SK-N-SH (cell line): ENCODE data around the gene DUSP3. TPM values are rescaled to one million over a fixed set of nuclear protein-coding genes. Genes with fewer than 3 reads are reported as not detected.

Source experiments
- CTCF ChIA-PET: fragments of 300-600, 350-600 bp; formaldehyde crosslinking; extraction: SDS; loops from one replicate; lab custom pipeline; 2021; lab: Yijun Ruan, JAX
- POLR2A ChIA-PET: fragments of 350-600 bp; sonication (Branson Sonifier 250); formaldehyde crosslinking; extraction: SDS; loops from one replicate; lab custom pipeline; 2020; ENCODE audit warnings: antibody characterized with exemption, inconsistent platforms; lab: Yijun Ruan, JAX
- DNase-seq: peaks from one replicate; pipeline ENCODE4 v3.0.0; 2012
- H2AFZ ChIP-seq: fragments of 200-600 bp; sonication (generic); 2 replicates; pipeline ENCODE4 v1.8.1; 2016; ENCODE audit warnings: antibody characterized with exemption, mild to moderate bottlenecking, low read depth
- H3F3A ChIP-seq: fragments of 200-600 bp; sonication (generic); replicated peaks from 2 replicates; pipeline ENCODE3; 2016; ENCODE audit warnings: antibody characterized with exemption, mild to moderate bottlenecking; ENCODE audit not compliant: insufficient read depth
- H3K27ac ChIP-seq, 2 experiments: fragments of 200-500 bp in 1 of 2; fragments of 200-600 bp in 1 of 2; sonication (Bioruptor generic) in 1 of 2; sonication (generic), shearing (Covaris generic) in 1 of 2; 2 replicates each; pipeline versions ENCODE4 v1.5.1 to v1.6.1; 2014 to 2016; ENCODE audit warnings: low read depth in 2 of 2, inconsistent platforms in 1 of 2, low read length in 1 of 2, mild to moderate bottlenecking in 1 of 2, mixed read lengths in 1 of 2
- H3K27me3 ChIP-seq: fragments of 200-600 bp; sonication (generic), shearing (Covaris generic); 2 replicates; pipeline ENCODE4 v1.6.1; 2016; ENCODE audit warnings: mixed run types; ENCODE audit not compliant: insufficient read depth
- H3K36me3 ChIP-seq, 2 experiments: fragments of 200-500 bp in 1 of 2; fragments of 200-600 bp in 1 of 2; sonication (Bioruptor generic) in 1 of 2; sonication (generic) in 1 of 2; replicated peaks in 1 of 2; 2 replicates each; pipeline versions ENCODE3 to v1.5.1; 2014 to 2016; ENCODE audit warnings: low read length in 1 of 2, mild to moderate bottlenecking in 1 of 2; ENCODE audit not compliant: insufficient read depth in 2 of 2, control insufficient read depth in 1 of 2
- H3K4me1 ChIP-seq, 2 experiments: fragments of 200-500 bp in 1 of 2; fragments of 200-600 bp in 1 of 2; sonication (Bioruptor generic) in 1 of 2; sonication (generic), shearing (Covaris generic) in 1 of 2; 2 replicates each; pipeline versions ENCODE4 v1.5.1 to v1.6.1; 2014 to 2016; ENCODE audit warnings: low read depth in 1 of 2, low read length in 1 of 2, mixed run types in 1 of 2; ENCODE audit not compliant: insufficient read depth in 2 of 2, control insufficient read depth in 1 of 2
- H3K4me2 ChIP-seq: fragments of 200-600 bp; sonication (generic), shearing (Covaris generic); 2 replicates; pipeline ENCODE4 v1.6.1; 2017; ENCODE audit warnings: mixed run types
- H3K4me3 ChIP-seq, 2 experiments: fragments of 200-500 bp in 1 of 2; fragments of 200-600 bp in 1 of 2; sonication (Bioruptor generic) in 1 of 2; sonication (generic), shearing (Covaris generic) in 1 of 2; 2 replicates each; pipeline versions ENCODE4 v1.5.1 to v1.8.1; 2014 to 2016; ENCODE audit warnings: low read depth in 2 of 2, inconsistent platforms in 1 of 2, low read length in 1 of 2, mild to moderate bottlenecking in 1 of 2, mixed read lengths in 1 of 2, moderate library complexity in 1 of 2
- H3K79me2 ChIP-seq: fragments of 200-600 bp; sonication (generic); 2 replicates; pipeline ENCODE4 v1.8.1; 2017; ENCODE audit warnings: mild to moderate bottlenecking; ENCODE audit not compliant: insufficient read depth
- H3K9ac ChIP-seq: fragments of 200-600 bp; sonication (generic); 2 replicates; pipeline ENCODE4 v1.6.1; 2017; ENCODE audit warnings: mixed run types
- H3K9me2 ChIP-seq: fragments of 200-600 bp; sonication (generic); 2 replicates; pipeline ENCODE4 v1.6.1; 2017; ENCODE audit warnings: mixed run types
- H3K9me3 ChIP-seq: fragments of 200-600 bp; sonication (generic); 2 replicates; pipeline ENCODE4 v1.6.1; 2017; ENCODE audit warnings: mixed run types, mild to moderate bottlenecking, moderate library complexity
- H4K20me1 ChIP-seq: fragments of 200-600 bp; sonication (generic); 2 replicates; pipeline ENCODE4 v1.6.1; 2017; ENCODE audit warnings: mild to moderate bottlenecking, mixed run types; ENCODE audit not compliant: insufficient read depth
- CTCF ChIP-seq: fragments of 200-600 bp; sonication (generic); IDR thresholded peaks from 2 replicates; pipeline ENCODE4 v1.6.1; 2017; ENCODE audit warnings: antibody characterized with exemption, mild to moderate bottlenecking, moderate library complexity
- EP300 ChIP-seq, 2 experiments: IDR thresholded peaks; 2 replicates each; pipeline versions ENCODE4 v1.4.0 to v1.6.1; 2012; ENCODE audit warnings: borderline replicate concordance in 1 of 2, low read depth in 1 of 2, low read length in 1 of 2
- NFIC ChIP-seq: IDR thresholded peaks from 2 replicates; pipeline ENCODE4 v1.4.0; 2012; ENCODE audit warnings: borderline replicate concordance
- SIN3A ChIP-seq: IDR thresholded peaks from 2 replicates; pipeline ENCODE4 v1.6.1; 2012; ENCODE audit warnings: low read depth, mild to moderate bottlenecking, low read length, moderate library complexity, borderline replicate concordance
- USF2 ChIP-seq: fragments of 150-350 bp; IDR thresholded peaks from 2 replicates; pipeline ENCODE4 v1.6.1; 2017; ENCODE audit warnings: antibody characterized with exemption, low read length, low read depth, borderline replicate concordance
- WGBS: methylation state at CpG from one replicate; pipeline ENCODE4 v1.1.6; 2017; ENCODE audit warnings: low lambda C conversion rate; 5-methylcytosine and 5-hydroxymethylcytosine counted together
- polyA plus RNA-seq, 3 experiments: library from polyadenylated mRNA; depleted of rRNA; stranded (reverse); fragments of >200 nt; gene quantifications; 2 replicates each; pipeline ENCODE4 v1.2.3, GENCODE V29; 2012

DUSP3 gene
- polyA plus RNA-seq, 1 of the 3 experiments (the other 2 are of a cell fraction), result 31.5 TPM

GRCh38 chr17:43717913-43718312 lies 60.9 kb downstream of the DUSP3 start:
- Histone ChIP-seq H3K9me2 (no peaks in the 10 kb centered on the region), H3K36me3 (no peaks in the 10 kb centered on the region), H3K4me1 (peaks cover 0 to 7% of the 10 kb centered on the region in 2 experiments; a peak in 2 of 4 replicates), H3K4me3 (no peak overlapping the region), H3K9me3 (no peaks in the 10 kb centered on the region), H4K20me1 (no peaks in the 10 kb centered on the region), H2AFZ (no peak overlapping the region), H3K9ac (no peak overlapping the region), H3F3A (peaks cover 14% of the 10 kb centered on the region), H3K27me3 (no peaks in the 10 kb centered on the region), H3K79me2 (no peaks in the 10 kb centered on the region), H3K27ac (no peak overlapping the region), H3K4me2 (no peak overlapping the region)
- POLR2A ChIA-PET, result no interaction called here
- no peak for DNase-seq
- TF ChIP-seq EP300 (IDR thresholded peaks at IDR 0.05; ENCODE audit: borderline replicate concordance in 1 of 2, low read depth in 1 of 2, low read length in 1 of 2) (no peak), NFIC (no peak), CTCF (no peak), USF2 (no peak), SIN3A (no peak)
- CTCF ChIA-PET, result interaction anchor here (1.8 kb wide), 1 partner anchor 12 kb away, joined by 5 read pairs; no protein-coding TSS in a partner anchor
- WGBS, result 76% methylated on average over 6 of the region's 6 CpGs

Other genes with a start within 250 kb of the DUSP3 start
- gene ETV4, start 232.6 kb downstream of the DUSP3 start, polyA plus RNA-seq (2012; rRNA removed), result 27.3 and 33.2 TPM in 2 replicates
- 0.05 TPM in 1 of 2 replicates, not detected in the other for gene MEOX1, start 117.1 kb downstream of the DUSP3 start, polyA plus RNA-seq (2012; rRNA removed)
- gene SOST, start 20.2 kb downstream of the DUSP3 start, polyA plus RNA-seq (2012; rRNA removed), result not detected in 2 replicates
- 0.02 TPM in 2 replicates for gene CFAP97D1, start 1.5 kb upstream of the DUSP3 start, polyA plus RNA-seq (2012; rRNA removed)
- gene MPP3, start 54.2 kb upstream of the DUSP3 start, polyA plus RNA-seq (2012; rRNA removed), result 12.5 and 14.1 TPM in 2 replicates
- gene CD300LG, start 68.2 kb upstream of the DUSP3 start, polyA plus RNA-seq (2012; rRNA removed), result not detected in 2 replicates
- gene MPP2, start 128.6 kb upstream of the DUSP3 start, polyA plus RNA-seq (2012; rRNA removed), result 8.1 and 8.3 TPM in 2 replicates
- gene PPY, start 163.5 kb upstream of the DUSP3 start, polyA plus RNA-seq (2012; rRNA removed), result not detected in 2 replicates
- gene PYY, start 175.0 kb upstream of the DUSP3 start, polyA plus RNA-seq (2012; rRNA removed), result 0.10 and 0.21 TPM in 2 replicates
- gene NAGS, start 225.6 kb upstream of the DUSP3 start, polyA plus RNA-seq (2012; rRNA removed), result 1.6 and 1.7 TPM in 2 replicates
- gene TMEM101, start 236.0 kb upstream of the DUSP3 start, polyA plus RNA-seq (2012; rRNA removed), result 62.9 and 63.6 TPM in 2 replicates